Pancreas (tissue), 10 donors: ENCODE results near the gene PGD. TPM values are rescaled to one million over a fixed set of nuclear protein-coding genes. Genes with fewer than 3 reads are reported as not detected.

ENCODE experiments used
- ATAC-seq, 4 donors: fragments of 200-7000 bp; cut with Tn5 transposase; one replicate each; pipeline versions ENCODE4 v1.8.0 to v1.9.1; 2020; ENCODE audit warnings: mild to moderate bottlenecking in 4 of 4, moderate library complexity in 4 of 4
- DNase-seq, 6 donors: peaks; one replicate each; pipeline ENCODE4 v3.0.0-alpha.2; 2020
- FAIRE-seq: peaks from 2 replicates; lab custom pipeline; 2012; peaks lifted over from hg19 to GRCh38; lab: Jason Lieb, UNC
- H3K27ac ChIP-seq, 4 donors: fragments of 200-600 bp; sonication (generic); 1 replicate in 3 of 4; 2 replicates in 1 of 4; pipeline versions ENCODE4 v1.5.0 to v1.8.0; 2020
- H3K27me3 ChIP-seq, 4 donors: fragments of 200-600 bp; one replicate each; pipeline ENCODE4 v1.8.0; 2021
- H3K36me3 ChIP-seq, 3 donors: fragments of 200-600 bp; sonication (generic) in 1 of 3; one replicate each; pipeline versions ENCODE4 v1.5.0 to v1.8.0; 2020 to 2021
- H3K4me1 ChIP-seq, 3 donors: fragments of 200-600 bp; one replicate each; pipeline ENCODE4 v1.8.0; 2021
- H3K4me3 ChIP-seq, 4 donors: fragments of 200-600 bp; sonication (generic) in 2 of 4; one replicate each; pipeline versions ENCODE4 v1.5.0 to v1.8.0; 2020 to 2021
- H3K9me3 ChIP-seq, 4 donors: fragments of 200-600 bp; one replicate each; pipeline ENCODE4 v1.8.0; 2021
- WGBS, 2 donors: extraction: QIAGEN DNeasy Blood & Tissue Kit; methylation state at CpG; one replicate each; pipeline ENCODE4 v1.1.7; 2013; 5-methylcytosine and 5-hydroxymethylcytosine counted together
- intact Hi-C, 3 donors: fragments of 100-400 bp; cut with DNase I; formaldehyde crosslinking; loops; one replicate each; pipeline versions ENCODE4 v1.11.1 to v1.14.2; 2022
- polyA plus RNA-seq, 2 donors: library from polyadenylated mRNA; stranded (reverse); fragments of 200-250 nt; gene quantifications; one replicate each; pipeline ENCODE4 v1.2.3, GENCODE V29; 2013
- total RNA-seq, 6 donors: library from RNA; stranded (reverse); fragmentation: NEBNext Ultra II Directional in 4 of 6; extraction: Animal tissue kit (Norgen Biotek cat#: 25700) in 4 of 6; gene quantifications; one replicate each; pipeline versions ENCODE4 v1.2.1 to v1.2.4, GENCODE V29; 2021 to 2023
- TF ChIP-seq, protein P1 (sequence below), 4 donors: fragments of 200-600 bp; sonication (generic) in 3 of 4; IDR thresholded peaks; one replicate each; pipeline versions ENCODE4 v1.5.0 to v1.8.0; 2021; ENCODE audit warnings: antibody characterized with exemption in 4 of 4
- donor health status: healthy with polysubstance abuse.
- donor health status: DM: no; HTN: no; CAD: no; lungs with moderate emphysema.
- donor health status: DM: no; HTN: no; CAD: no.
- donor health status: control.
- donor health status: control.
- donor health status: Bipolar disorder and iron deficiency.
- donor health status: DM: yes; HTN: yes; CAD: no.
- donor health status: DM: no; HTN: no; CAD: no.
- donor health status: DM: no; HTN: no; CAD: no.
- donor health status: DM: yes; HTN: yes; CAD: no.

Gene PGD
- total and polyA plus RNA-seq, 8 donors: 12.7 to 40.0 (median 23.3) TPM

DNA sequence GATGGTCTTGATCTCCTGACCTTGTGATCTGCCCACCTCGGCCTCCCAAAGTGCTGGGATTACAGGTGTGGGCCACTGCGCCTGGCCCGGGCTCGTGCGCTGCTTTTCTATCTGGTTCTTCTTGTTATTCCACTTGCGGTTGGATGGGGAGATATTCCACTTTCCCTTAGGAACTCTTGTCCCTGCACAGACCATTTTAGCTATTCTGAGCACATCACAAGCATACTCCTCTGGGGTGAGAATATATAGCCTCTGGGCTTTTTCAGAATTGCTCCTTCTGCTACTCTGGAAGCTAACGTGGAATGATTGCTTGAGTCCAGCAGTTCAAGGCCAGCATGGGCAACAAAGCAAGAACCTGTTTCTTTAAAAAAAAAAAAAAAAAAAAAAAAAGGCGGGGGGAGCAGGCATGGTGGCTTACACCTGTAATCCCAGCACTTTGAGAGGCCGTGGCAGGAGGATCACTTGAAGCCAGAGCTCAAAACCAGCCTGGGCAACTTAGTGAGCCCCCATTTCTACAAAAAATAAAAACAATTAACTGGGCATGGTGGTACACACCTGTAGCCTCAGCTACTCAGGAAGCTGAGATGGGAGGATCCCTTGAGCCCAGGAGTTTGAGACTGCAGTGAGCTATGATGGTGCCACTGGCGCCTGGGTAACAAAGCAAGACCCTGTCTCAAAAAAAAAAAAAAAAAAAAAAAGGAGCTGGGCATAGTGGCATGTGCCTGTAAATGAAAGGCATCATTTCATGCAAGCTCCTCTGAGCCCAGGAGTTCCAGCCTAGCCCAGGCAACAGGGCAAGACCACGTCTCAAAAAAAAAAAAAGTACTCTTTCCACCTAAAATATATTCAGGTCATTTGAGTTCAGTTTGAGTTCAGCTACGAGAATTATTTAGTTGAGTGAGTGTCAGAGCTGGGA, 11.8 kb upstream of the PGD start:
- TF ChIP-seq, protein P1, sequence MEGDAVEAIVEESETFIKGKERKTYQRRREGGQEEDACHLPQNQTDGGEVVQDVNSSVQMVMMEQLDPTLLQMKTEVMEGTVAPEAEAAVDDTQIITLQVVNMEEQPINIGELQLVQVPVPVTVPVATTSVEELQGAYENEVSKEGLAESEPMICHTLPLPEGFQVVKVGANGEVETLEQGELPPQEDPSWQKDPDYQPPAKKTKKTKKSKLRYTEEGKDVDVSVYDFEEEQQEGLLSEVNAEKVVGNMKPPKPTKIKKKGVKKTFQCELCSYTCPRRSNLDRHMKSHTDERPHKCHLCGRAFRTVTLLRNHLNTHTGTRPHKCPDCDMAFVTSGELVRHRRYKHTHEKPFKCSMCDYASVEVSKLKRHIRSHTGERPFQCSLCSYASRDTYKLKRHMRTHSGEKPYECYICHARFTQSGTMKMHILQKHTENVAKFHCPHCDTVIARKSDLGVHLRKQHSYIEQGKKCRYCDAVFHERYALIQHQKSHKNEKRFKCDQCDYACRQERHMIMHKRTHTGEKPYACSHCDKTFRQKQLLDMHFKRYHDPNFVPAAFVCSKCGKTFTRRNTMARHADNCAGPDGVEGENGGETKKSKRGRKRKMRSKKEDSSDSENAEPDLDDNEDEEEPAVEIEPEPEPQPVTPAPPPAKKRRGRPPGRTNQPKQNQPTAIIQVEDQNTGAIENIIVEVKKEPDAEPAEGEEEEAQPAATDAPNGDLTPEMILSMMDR (IDR thresholded peaks at IDR 0.05): no peak

DNA sequence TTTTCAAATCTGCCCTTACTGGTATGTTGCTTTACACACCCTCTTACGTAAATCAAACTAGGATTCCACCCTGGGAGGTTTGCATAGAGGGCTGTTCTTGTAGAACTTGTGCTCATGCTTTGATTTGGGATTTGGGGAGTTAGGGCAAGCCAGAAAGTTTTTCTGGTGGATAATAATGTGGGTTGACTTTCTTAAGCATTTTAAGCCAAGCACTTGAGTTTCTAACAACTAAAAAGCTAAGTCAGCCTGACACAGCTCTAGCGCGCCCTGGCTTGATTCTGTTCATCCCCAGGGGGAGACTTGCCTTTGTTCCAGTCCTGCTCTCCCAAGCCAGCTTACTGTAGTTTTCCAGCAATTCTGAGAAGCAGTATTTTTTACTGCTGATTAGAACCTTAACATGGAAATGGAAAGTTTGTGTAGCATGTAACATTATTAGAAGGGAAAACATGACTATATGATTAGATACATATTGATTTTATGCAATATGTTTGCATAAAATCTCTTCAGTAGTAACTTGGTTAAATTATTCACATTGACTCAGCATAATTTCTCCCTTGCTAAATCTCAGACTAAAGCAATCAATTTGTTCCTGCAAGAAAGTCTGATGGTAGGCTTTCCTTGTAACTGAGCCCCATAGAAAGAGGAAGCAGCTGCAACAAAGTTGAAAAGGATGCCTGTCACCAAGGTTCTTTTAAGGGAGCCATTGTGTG, 11.0 kb upstream of the PGD start:
- Histone ChIP-seq H3K36me3 (no peaks in the 10 kb centered on the region), H3K4me3 (no peak overlapping the region), H3K4me1 (peaks cover 0 to 7% (median 0%) of the 10 kb centered on the region in 3 donors), H3K9me3 (no peaks in the 10 kb centered on the region), H3K27me3 (no peaks in the 10 kb centered on the region), H3K27ac (peak overlapping the region in 1 of 4 donors; percentile 22)
- DNase-seq (no peak), ATAC-seq (peak; percentile 44 to 80 (median 74)), FAIRE-seq (peak; percentile 37)
- WGBS, 2 donors: 44 to 52% methylated on average over 3 of the region's 3 CpGs
- intact Hi-C loops: no loop called here
- TF ChIP-seq, protein P1 (IDR thresholded peaks at IDR 0.05): no peak

More for the DNA sequence above, 11.8 kb upstream of the PGD start:
- peaks cover 0 to 7% (median 0%) of the 10 kb centered on the region in 3 donors for H3K4me1 ChIP-seq
- H3K27me3 ChIP-seq: no peaks in the 10 kb centered on the region
- H3K36me3 ChIP-seq: no peaks in the 10 kb centered on the region
- H3K27ac ChIP-seq: peak overlapping the region in 1 of 4 donors; percentile 22
- H3K4me3 ChIP-seq: no peak overlapping the region
- ATAC-seq: no peak
- H3K9me3 ChIP-seq: no peaks in the 10 kb centered on the region
- WGBS, 2 donors: 76 to 78% methylated on average over 12 of the region's 12 CpGs
- intact Hi-C loops: no loop called here
- FAIRE-seq: no peak
- DNase-seq: no peak

DNA sequence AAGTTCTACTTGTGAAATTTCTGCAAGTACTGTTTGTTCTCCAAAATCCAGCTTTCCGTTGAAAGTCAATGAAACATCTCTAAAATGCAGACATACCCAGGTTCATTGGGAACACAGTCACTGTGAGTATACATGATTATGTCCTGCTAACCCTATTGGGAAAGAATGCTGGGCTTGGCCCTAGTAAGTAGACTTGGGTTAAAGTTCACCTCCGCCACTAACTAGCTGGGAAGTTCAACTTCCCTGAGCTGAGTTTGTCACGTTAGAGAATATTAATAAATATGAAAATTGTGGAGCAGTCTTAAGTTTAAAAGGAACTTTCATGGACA, 10.5 kb upstream of the PGD start:
- Histone ChIP-seq H3K36me3 (no peaks in the 10 kb centered on the region), H3K27ac (peak overlapping the region in 1 of 4 donors; percentile 33), H3K4me1 (peaks cover 0 to 7% (median 0%) of the 10 kb centered on the region in 3 donors), H3K27me3 (no peaks in the 10 kb centered on the region), H3K9me3 (no peaks in the 10 kb centered on the region), H3K4me3 (no peak overlapping the region)
- ATAC-seq (peak in 2 of 4 donors; percentile 17 to 22), DNase-seq (no peak), FAIRE-seq (no peak)
- TF ChIP-seq, protein P1 (IDR thresholded peaks at IDR 0.05): no peak
- 76 to 80% methylated on average over 3 of the region's 3 CpGs for WGBS, 2 donors
- intact Hi-C loops: no loop called here

DNA sequence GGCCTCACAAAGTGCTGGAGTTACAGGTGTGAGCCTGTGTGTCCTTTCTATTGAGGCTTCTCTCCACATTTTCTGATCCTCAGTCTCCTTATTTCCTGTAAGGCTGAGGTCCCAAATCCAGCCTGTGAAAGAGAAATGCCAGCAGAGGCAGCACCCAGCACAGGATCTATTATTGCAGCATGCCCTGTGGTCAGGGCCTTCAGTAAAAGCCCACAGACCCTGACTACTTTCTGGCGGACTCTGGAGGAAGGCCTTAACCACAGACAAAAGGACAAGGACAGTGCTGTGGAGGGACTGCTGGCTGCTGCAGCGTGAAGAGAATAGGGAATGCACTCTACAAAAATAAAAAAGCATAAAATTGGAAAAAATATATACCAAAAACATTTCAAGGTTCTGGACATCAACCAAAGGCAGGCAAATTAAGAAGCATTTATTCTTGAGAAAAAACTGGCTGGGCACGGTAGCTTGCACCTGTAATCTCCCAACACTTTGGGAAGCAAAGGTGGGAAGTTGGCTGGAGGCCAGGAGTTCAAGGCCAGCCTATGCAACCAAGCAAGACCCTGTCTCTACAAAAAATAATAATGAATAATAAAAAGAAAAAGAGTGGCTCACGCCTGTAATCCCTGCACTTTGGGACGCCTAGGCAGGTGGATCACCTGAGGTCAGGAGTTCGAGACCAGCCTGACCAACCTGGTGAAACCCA, 9.4 kb upstream of the PGD start:
- FAIRE-seq (no peak), DNase-seq (peak in 2 of 6 donors; percentile 9 to 24), ATAC-seq (no peak)
- no peaks in the 10 kb centered on the region for H3K9me3 ChIP-seq
- peaks cover 0 to 7% (median 0%) of the 10 kb centered on the region in 3 donors for H3K4me1 ChIP-seq
- no peaks in the 10 kb centered on the region for H3K27me3 ChIP-seq
- 74 to 83% methylated on average over 6 of the region's 6 CpGs for WGBS, 2 donors
- H3K36me3 ChIP-seq: no peaks in the 10 kb centered on the region
- TF ChIP-seq, protein P1 (IDR thresholded peaks at IDR 0.05): no peak
- intact Hi-C loops: no loop called here
- no peak overlapping the region for H3K27ac ChIP-seq
- no peak overlapping the region for H3K4me3 ChIP-seq
